Endothelial cell of umbilical vein (primary cell): ENCODE results near the gene BRME1. TPM values are rescaled to one million over a fixed set of nuclear protein-coding genes. Genes with fewer than 3 reads are reported as not detected.
"Not testable (repeated sequence)": the region's sequence is repeated elsewhere in the genome, so short reads cannot be mapped to it uniquely, and the experiment has no call there.

Experiments
- BruUV-seq: library from RNA; stranded (reverse); fragments of 400-500 nt; replicated peaks from 2 replicates; lab custom pipeline; 2021; lab: Mats Ljungman, UMichigan
- CTCF ChIA-PET: fragments of 300-600, 350-600 bp; sonication (Branson Sonifier 250); formaldehyde crosslinking; loops from one replicate; lab custom pipeline; 2021; ENCODE audit warnings: antibody characterized with exemption, inconsistent platforms; lab: Charles Lee
- POLR2A ChIA-PET: fragments of 300-600, 350-600 bp; sonication (Branson Sonifier 250); formaldehyde crosslinking; loops from one replicate; lab custom pipeline; 2021; ENCODE audit warnings: antibody characterized with exemption, inconsistent platforms; lab: Charles Lee
- DNase-seq: peaks from one replicate; pipeline ENCODE4 v3.0.0-alpha.2; 2011; ENCODE audit warnings: low read depth, low spot score
- FAIRE-seq: peaks from 2 replicates; lab custom pipeline; 2011; peaks lifted over from hg19 to GRCh38; lab: Jason Lieb, UNC
- H2AFZ ChIP-seq: 2 replicates; pipeline ENCODE4 v1.6.0; 2012; ENCODE audit warnings: low read depth, low read length, control low read depth, inconsistent platforms
- H3K27ac ChIP-seq: 2 replicates; pipeline ENCODE4 v1.5.1; 2011; ENCODE audit warnings: low read depth, mild to moderate bottlenecking, control low read depth, low read length, moderate library complexity; ENCODE audit not compliant: insufficient read depth
- H3K27me3 ChIP-seq, 2 experiments: 2 replicates each; pipeline versions ENCODE4 v1.6.0 to v1.6.1; 2011; ENCODE audit warnings: low read length in 2 of 2, mixed read lengths in 1 of 2; ENCODE audit not compliant: control insufficient read depth in 2 of 2, insufficient read depth in 2 of 2
- H3K36me3 ChIP-seq, 2 experiments: 2 replicates in 1 of 2; 3 replicates in 1 of 2; pipeline ENCODE4 v1.5.1; 2011; ENCODE audit warnings: low read length in 2 of 2, mild to moderate bottlenecking in 1 of 2, moderate library complexity in 1 of 2; ENCODE audit not compliant: control insufficient read depth in 2 of 2, insufficient read depth in 2 of 2; ENCODE audit errors: extremely low read depth in 1 of 2
- H3K4me1 ChIP-seq: 3 replicates; pipeline ENCODE4 v1.5.1; 2011; ENCODE audit warnings: mild to moderate bottlenecking, low read length; ENCODE audit not compliant: control insufficient read depth, insufficient read depth; ENCODE audit errors: extremely low read depth
- H3K4me2 ChIP-seq: 2 replicates; pipeline ENCODE4 v1.6.1; 2011; ENCODE audit warnings: low read length, control low read depth, mixed read lengths; ENCODE audit not compliant: insufficient read depth
- H3K4me3 ChIP-seq, 3 experiments: fragments of 200-600 bp in 1 of 3; sonication (generic), shearing (Covaris generic) in 1 of 3; replicated peaks in 1 of 3; 2 replicates each; pipeline ENCODE4 v1.5.1; 2011 to 2016; ENCODE audit warnings: control low read depth in 3 of 3, low read length in 3 of 3, mild to moderate bottlenecking in 2 of 3, inconsistent platforms in 1 of 3, low read depth in 1 of 3, moderate library complexity in 1 of 3; ENCODE audit not compliant: insufficient read depth in 1 of 3
- H3K79me2 ChIP-seq: 2 replicates; pipeline ENCODE4 v1.6.0; 2012; ENCODE audit warnings: low read length, inconsistent platforms; ENCODE audit not compliant: control insufficient read depth, insufficient read depth
- H3K9ac ChIP-seq: replicated peaks from 2 replicates; pipeline ENCODE3; 2011; ENCODE audit warnings: low read length, control low read depth; ENCODE audit not compliant: insufficient read depth; ENCODE audit errors: extremely low read depth
- H3K9me1 ChIP-seq: replicated peaks from 3 replicates; pipeline ENCODE4 v1.6.0; 2011; ENCODE audit warnings: mild to moderate bottlenecking, low read length; ENCODE audit not compliant: control insufficient read depth, insufficient read depth; ENCODE audit errors: extremely low read depth
- H3K9me3 ChIP-seq: replicated peaks from 2 replicates; pipeline ENCODE4 v1.5.1; 2012; ENCODE audit warnings: low read length, inconsistent platforms; ENCODE audit not compliant: control insufficient read depth, insufficient read depth
- H4K20me1 ChIP-seq: replicated peaks from 2 replicates; pipeline ENCODE3; 2011; ENCODE audit warnings: mild to moderate bottlenecking, low read length; ENCODE audit not compliant: control insufficient read depth, insufficient read depth; ENCODE audit errors: extremely low read depth
- CTCF ChIP-seq, 2 donors: IDR thresholded peaks; 1 replicate in 1 of 2; 2 replicates in 1 of 2; pipeline ENCODE4 v1.5.1; 2011; ENCODE audit warnings: low read length in 2 of 2, mild to moderate bottlenecking in 2 of 2, moderate library complexity in 2 of 2, control low read depth in 1 of 2, inconsistent platforms in 1 of 2, low read depth in 1 of 2; ENCODE audit not compliant: insufficient read depth in 1 of 2; ENCODE audit errors: extremely low read depth in 1 of 2
- EZH2 ChIP-seq: IDR thresholded peaks from 2 replicates; pipeline ENCODE4 v1.6.1; 2012; ENCODE audit warnings: borderline replicate concordance, low read depth, mild to moderate bottlenecking, moderate library complexity, low read length, inconsistent platforms; ENCODE audit not compliant: severe bottlenecking
- FOS ChIP-seq: IDR thresholded peaks from 2 replicates; pipeline ENCODE4 v1.6.1; 2011; ENCODE audit warnings: mild to moderate bottlenecking, low read length, moderate library complexity, borderline replicate concordance; ENCODE audit not compliant: insufficient read depth
- GATA2 ChIP-seq: IDR thresholded peaks from 2 replicates; pipeline ENCODE4 v1.7.0; 2011; ENCODE audit warnings: low read depth, mild to moderate bottlenecking, moderate library complexity, mixed read lengths, low read length; ENCODE audit not compliant: insufficient read length, insufficient read depth
- JUN ChIP-seq: IDR thresholded peaks from 2 replicates; pipeline ENCODE4 v1.6.1; 2011; ENCODE audit warnings: borderline replicate concordance, low read depth; ENCODE audit not compliant: insufficient read length, insufficient read depth
- MAX ChIP-seq: IDR thresholded peaks from 2 replicates; pipeline ENCODE4 v1.6.1; 2011; ENCODE audit not compliant: insufficient read depth, insufficient read length
- MYC ChIP-seq: IDR thresholded peaks from one replicate; pipeline ENCODE4 v1.6.1; 2011; ENCODE audit warnings: mild to moderate bottlenecking, low read depth, low read length
- POLR2A ChIP-seq: IDR thresholded peaks from 2 replicates; pipeline ENCODE4 v1.6.1; 2012; ENCODE audit warnings: low read depth, mild to moderate bottlenecking, control low read depth, low read length
- POLR2AphosphoS5 ChIP-seq: IDR thresholded peaks from 2 replicates; pipeline ENCODE4 v1.6.1; 2012; ENCODE audit warnings: low read depth, mild to moderate bottlenecking, control low read depth, low read length, moderate library complexity; ENCODE audit not compliant: insufficient read depth
- dilution Hi-C: fragments of 300-500 bp; cut with MboI; formaldehyde crosslinking; loops from one replicate; pipeline ENCODE4 v1.15.0; 2019; ENCODE audit warnings: low sequenced_read_pairs; ENCODE audit not compliant: extremely low pct_ligation_motif_present
- intact Hi-C: fragments of 100-400 bp; cut with micrococcal nuclease; formaldehyde crosslinking; loops from one replicate; pipeline ENCODE4 v1.10.0; 2022
- polyA plus RNA-seq, 4 experiments: library from polyadenylated mRNA; depleted of rRNA in 3 of 4; stranded (reverse) in 3 of 4; unstranded in 1 of 4; fragments of >200 nt; gene quantifications; 2 replicates each; pipeline versions ENCODE4 v1.2.1 to v1.2.3, GENCODE V29; 2011 to 2012; ENCODE audit warnings: missing spikeins in 1 of 4
- total RNA-seq: library from RNA; stranded (reverse); gene quantifications from 2 replicates; pipeline ENCODE4 v1.2.3, GENCODE V29; 2021

The BRME1 gene
- total and polyA plus RNA-seq, 2 donors (not counting 3 experiments of a cell fraction or from before 2014, with no cell fraction given), result 0.69 to 2.5 TPM

- Histone ChIP-seq H3K9me1 (no peaks in the 10 kb centered on the region), H3K27ac (no peak overlapping the region), H3K9me3 (no peaks in the 10 kb centered on the region), H3K4me2 (no peak overlapping the region), H4K20me1 (no peaks in the 10 kb centered on the region), H3K79me2 (no peaks in the 10 kb centered on the region), H3K4me3 (no peak overlapping the region), H3K36me3 (no peaks in the 10 kb centered on the region), H3K27me3 (no peaks in the 10 kb centered on the region), H3K4me1 (peaks cover 12% of the 10 kb centered on the region), H2AFZ (no peak overlapping the region), H3K9ac (no peak overlapping the region)
- TF ChIP-seq GATA2 (no peak), CTCF (IDR thresholded peaks at IDR 0.05; ENCODE audit: extremely low read depth in 1 of 2, insufficient read depth in 1 of 2, low read depth in 1 of 2, low read length in 2 of 2) (no peak), JUN (no peak), MAX (no peak), EZH2 (no peak), POLR2AphosphoS5 (no peak), MYC (no peak), FOS (no peak), POLR2A (no peak)
- DNase-seq, result no peak
- no TSS peak for BruUV-seq
- no peak for FAIRE-seq
- POLR2A ChIA-PET, result interaction anchor here (0.6 to 0.7 kb wide), 2 partner anchors 62 to 662 kb away, joined by 7 to 14 read pairs; no protein-coding TSS in a partner anchor
- intact Hi-C loops, result no loop called here
- dilution Hi-C loops, result no loop called here
- CTCF ChIA-PET, result interaction anchor here (1.1 to 1.7 kb wide), 2 partner anchors 20 to 29 kb away, joined by 3 to 4 read pairs; no protein-coding TSS in a partner anchor
These were observed 49.4 kb downstream of the BRME1 start for GRCh38 chr19:13856497-13856896.

- BruUV-seq, H4K20me1 ChIP-seq, H2AFZ ChIP-seq, H3K9me3 ChIP-seq, H3K27me3 ChIP-seq, DNase-seq, H3K4me2 ChIP-seq, H3K36me3 ChIP-seq, dilution Hi-C loops, intact Hi-C loops, H3K9ac ChIP-seq, H3K79me2 ChIP-seq, H3K4me3 ChIP-seq, FAIRE-seq, H3K9me1 ChIP-seq: not testable (repeated sequence)
- Histone ChIP-seq H3K4me1 (peaks cover 24% of the 10 kb centered on the region), H3K27ac (peak overlapping the region; percentile 100)
- CTCF ChIA-PET, result interaction anchor here (1.6 to 3.6 kb wide), 3 partner anchors 10 to 69 kb away, joined by 4 to 42 read pairs (median 6); no protein-coding TSS in a partner anchor
- POLR2A ChIA-PET, result interaction anchor here (1.5 to 1.7 kb wide), 2 partner anchors 10 to 11 kb away, joined by 7 to 11 read pairs; no protein-coding TSS in a partner anchor
These were observed 53.7 kb downstream of the BRME1 start for GRCh38 chr19:13852171-13852707.
